Natural killer cell (primary cell): ENCODE data around the gene NHEJ1. TPM values are rescaled to one million over a fixed set of nuclear protein-coding genes. Genes with fewer than 3 reads are reported as not detected.

ENCODE experiments used
- ATAC-seq, 3 donors: fragments of 150-1000 bp in 2 of 3; fragments of 200-7000 bp in 1 of 3; cut with Tn5 transposase; 1 replicate in 1 of 3; 2 replicates in 2 of 3; pipeline ENCODE4 v1.10.0; 2021; ENCODE audit warnings: mild to moderate bottlenecking in 2 of 3, moderate library complexity in 2 of 3
- DNase-seq, 2 donors: peaks; one replicate each; pipeline versions ENCODE4 v3.0.0 to v3.0.0-alpha.2; 2013 to 2021; ENCODE audit warnings: mixed read lengths in 1 of 2
- H3K27ac ChIP-seq: one replicate; pipeline ENCODE4 v1.5.1; 2013; ENCODE audit warnings: mild to moderate bottlenecking, low read length
- H3K27me3 ChIP-seq: one replicate; pipeline ENCODE4 v1.6.1; 2013; ENCODE audit warnings: low read length; ENCODE audit not compliant: control insufficient read depth, insufficient read depth
- H3K36me3 ChIP-seq: one replicate; pipeline ENCODE4 v1.6.1; 2013; ENCODE audit warnings: low read length; ENCODE audit not compliant: control insufficient read depth, insufficient read depth
- H3K4me1 ChIP-seq: one replicate; pipeline ENCODE4 v1.6.1; 2013; ENCODE audit warnings: low read length; ENCODE audit not compliant: control insufficient read depth, insufficient read depth
- H3K4me3 ChIP-seq: one replicate; pipeline ENCODE4 v1.5.1; 2013; ENCODE audit warnings: low read length
- H3K9me3 ChIP-seq: one replicate; pipeline ENCODE4 v1.6.1; 2013; ENCODE audit warnings: low read length; ENCODE audit not compliant: control insufficient read depth, insufficient read depth
- H3K27ac Mint-ChIP-seq, 2 donors: one replicate each; pipeline ENCODE4 v1.8.0; 2022; ENCODE audit warnings: mild to moderate bottlenecking in 2 of 2, mixed read lengths in 2 of 2, moderate library complexity in 1 of 2
- H3K27me3 Mint-ChIP-seq, 2 donors: one replicate each; pipeline ENCODE4 v1.8.0; 2022; ENCODE audit warnings: low read depth in 2 of 2, mixed read lengths in 2 of 2
- H3K36me3 Mint-ChIP-seq: one replicate; pipeline ENCODE4 v1.8.0; 2022; ENCODE audit warnings: mixed read lengths
- H3K4me1 Mint-ChIP-seq, 2 donors: one replicate each; pipeline ENCODE4 v1.8.0; 2022; ENCODE audit warnings: mixed read lengths in 2 of 2
- H3K4me3 Mint-ChIP-seq: one replicate; pipeline ENCODE4 v1.8.0; 2022; ENCODE audit warnings: mild to moderate bottlenecking, moderate library complexity, mixed read lengths
- H3K9me3 Mint-ChIP-seq, 2 donors: one replicate each; pipeline ENCODE4 v1.8.0; 2022; ENCODE audit warnings: mixed read lengths in 2 of 2
- CTCF ChIP-seq: fragments of 200-600 bp; IDR thresholded peaks from one replicate; pipeline ENCODE4 v1.8.0; 2022; ENCODE audit warnings: antibody characterized with exemption
- WGBS: methylation state at CpG from one replicate; pipeline ENCODE4 v1.1.7; 2013; ENCODE audit warnings: missing lambda C conversion rate; ENCODE audit not compliant: insufficient coverage; 5-methylcytosine and 5-hydroxymethylcytosine counted together
- intact Hi-C: fragments of 100-400 bp; cut with micrococcal nuclease; formaldehyde crosslinking; loops from one replicate; pipeline ENCODE4 v1.14.2; 2022
- total RNA-seq, 4 donors: library from RNA; stranded (reverse); fragments of 120-200 nt in 1 of 4; gene quantifications; one replicate each; pipeline versions ENCODE4 v1.2.3 to v1.2.4, GENCODE V29; 2013 to 2022

Gene NHEJ1
- total RNA-seq, 3 donors from 2014 or later (not counting 1 experiment from before 2014, with no cell fraction given): 9.9 to 12.7 (median 11.0) TPM

- Mint-ChIP-seq H3K4me1 (peaks cover 8 to 12% of the 10 kb centered on the region in 2 donors), H3K36me3 (no peaks in the 10 kb centered on the region), H3K4me3 (no peak overlapping the region), H3K27me3 (peaks cover 53 to 77% of the 10 kb centered on the region in 2 donors), H3K27ac (no peak overlapping the region), H3K9me3 (no peaks in the 10 kb centered on the region)
- Histone ChIP-seq H3K27ac (no peak overlapping the region), H3K9me3 (no peaks in the 10 kb centered on the region), H3K36me3 (no peaks in the 10 kb centered on the region), H3K4me1 (peaks cover 5% of the 10 kb centered on the region), H3K4me3 (no peak overlapping the region), H3K27me3 (peaks cover 15% of the 10 kb centered on the region)
- intact Hi-C loops: no loop called here
- no peak for TF ChIP-seq CTCF
- ATAC-seq (no peak), DNase-seq (no peak)
- 68% methylated on average over 5 of the region's 8 CpGs for WGBS
Observed at GRCh38 chr2:219037783-219038499, 122.7 kb downstream of the NHEJ1 start.

DNA sequence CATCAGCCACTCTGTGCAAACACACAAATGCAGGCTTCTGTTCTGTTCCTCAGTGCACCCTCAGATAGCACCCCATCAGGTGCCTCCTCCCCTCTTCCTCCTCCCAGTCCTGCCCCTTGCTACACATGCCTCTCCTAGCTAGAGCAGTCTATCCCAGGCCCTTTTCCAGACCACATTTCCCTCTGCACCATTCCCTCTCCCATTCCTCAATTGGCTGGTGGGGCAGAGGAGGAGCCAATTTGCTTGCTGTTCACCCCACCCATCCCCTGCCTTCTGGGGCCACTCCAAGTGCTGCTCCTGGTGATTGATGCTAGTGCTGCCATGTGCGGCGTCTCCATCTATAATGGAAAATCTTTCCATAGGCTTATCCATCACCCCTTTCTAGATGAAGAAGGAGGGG is 124.7 kb downstream of the NHEJ1 start:
- H3K27me3 ChIP-seq: peaks cover 5% of the 10 kb centered on the region
- intact Hi-C loops: no loop called here
- WGBS: no CpG with 5 or more reads among the region's 2 CpGs
- no peaks in the 10 kb centered on the region for H3K4me1 ChIP-seq
- H3K36me3 ChIP-seq: no peaks in the 10 kb centered on the region
- H3K27ac ChIP-seq: no peak overlapping the region
- Mint-ChIP-seq H3K9me3 (no peaks in the 10 kb centered on the region), H3K36me3 (no peaks in the 10 kb centered on the region), H3K4me3 (no peak overlapping the region), H3K27ac (no peak overlapping the region), H3K27me3 (peaks cover 41 to 58% of the 10 kb centered on the region in 2 donors), H3K4me1 (peaks cover 2% of the 10 kb centered on the region in 2 donors)
- ATAC-seq: no peak
- no peak for DNase-seq
- H3K9me3 ChIP-seq: no peaks in the 10 kb centered on the region
- TF ChIP-seq CTCF: no peak
- H3K4me3 ChIP-seq: no peak overlapping the region

- no peak overlapping the region for H3K27ac Mint-ChIP-seq
- H3K9me3 Mint-ChIP-seq: no peaks in the 10 kb centered on the region
- no peak for DNase-seq
- WGBS: 61% methylated on average over 6 of the region's 6 CpGs
- no peak for ATAC-seq
- H3K4me1 Mint-ChIP-seq: no peaks in the 10 kb centered on the region
- no peak for TF ChIP-seq CTCF
- H3K4me3 ChIP-seq: no peak overlapping the region
- H3K9me3 ChIP-seq: no peaks in the 10 kb centered on the region
- intact Hi-C loops: no loop called here
- H3K36me3 ChIP-seq: no peaks in the 10 kb centered on the region
- H3K4me3 Mint-ChIP-seq: no peak overlapping the region
- H3K4me1 ChIP-seq: no peaks in the 10 kb centered on the region
- H3K36me3 Mint-ChIP-seq: no peaks in the 10 kb centered on the region
- H3K27me3 ChIP-seq: peaks cover 5% of the 10 kb centered on the region
- H3K27me3 Mint-ChIP-seq: peaks cover 35 to 48% of the 10 kb centered on the region in 2 donors
- H3K27ac ChIP-seq: no peak overlapping the region
Observed at GRCh38 chr2:219034823-219035222, 125.8 kb downstream of the NHEJ1 start.
